ENCODE data around the gene ZNF18.
"Not testable (repeated sequence)": the region's sequence is repeated elsewhere in the genome, so short reads cannot be mapped to it uniquely, and the experiment has no call there.

The ZNF18 gene

GRCh38 chr17:11986179-11986941 lies 10.9 kb downstream of the ZNF18 start:
- DNase-seq (ENCODE audit: low spot score), result no peak

- DNase-seq (ENCODE audit: low spot score), result no peak
Observed at GRCh38 chr17:11981862-11982261, 15.4 kb downstream of the ZNF18 start.

DNA sequence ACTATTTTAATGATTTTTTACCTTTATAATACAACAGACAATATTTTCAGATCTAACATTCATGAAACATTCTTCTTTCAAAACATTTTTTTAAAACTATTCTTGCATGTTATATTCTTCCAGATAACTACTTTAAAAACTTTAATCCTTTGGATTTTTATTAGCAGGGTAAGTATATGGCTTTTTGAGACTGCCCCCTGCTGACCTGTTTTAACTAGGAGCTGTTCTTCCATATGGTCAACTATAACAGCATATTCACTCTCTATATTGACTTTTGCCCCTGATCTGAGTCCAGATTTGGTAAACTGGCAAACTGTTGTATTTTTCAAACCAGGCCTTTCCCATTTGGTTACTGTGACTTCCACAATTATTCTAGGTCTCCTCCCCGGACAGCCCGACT lies 16.5 kb downstream of the ZNF18 start:
- no peak for DNase-seq (ENCODE audit: low spot score)

GRCh38 chr17:11979795-11980194 lies 17.5 kb downstream of the ZNF18 start:
- no peak for DNase-seq (ENCODE audit: low spot score)

DNA sequence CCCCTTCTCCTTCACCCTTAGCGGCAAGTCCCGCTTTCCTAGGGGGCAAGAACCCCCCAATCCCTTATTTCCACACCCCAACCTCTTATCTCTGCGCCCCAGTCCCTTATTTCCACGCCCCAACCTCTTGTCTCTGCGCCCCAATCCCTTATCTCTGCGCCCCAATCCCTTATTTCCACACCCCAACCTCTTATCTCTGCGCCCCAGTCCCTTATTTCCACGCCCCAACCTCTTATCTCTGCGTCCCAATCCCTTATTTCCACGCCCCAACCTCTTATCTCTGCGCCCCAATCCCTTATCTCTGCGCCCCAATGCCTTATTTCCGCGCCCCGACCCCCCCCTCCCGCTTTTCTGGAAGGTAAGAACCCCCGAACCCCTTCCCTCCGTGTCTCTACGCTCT lies 24.5 kb downstream of the ZNF18 start:
- not testable (repeated sequence) for DNase-seq (ENCODE audit: low spot score)

DNA sequence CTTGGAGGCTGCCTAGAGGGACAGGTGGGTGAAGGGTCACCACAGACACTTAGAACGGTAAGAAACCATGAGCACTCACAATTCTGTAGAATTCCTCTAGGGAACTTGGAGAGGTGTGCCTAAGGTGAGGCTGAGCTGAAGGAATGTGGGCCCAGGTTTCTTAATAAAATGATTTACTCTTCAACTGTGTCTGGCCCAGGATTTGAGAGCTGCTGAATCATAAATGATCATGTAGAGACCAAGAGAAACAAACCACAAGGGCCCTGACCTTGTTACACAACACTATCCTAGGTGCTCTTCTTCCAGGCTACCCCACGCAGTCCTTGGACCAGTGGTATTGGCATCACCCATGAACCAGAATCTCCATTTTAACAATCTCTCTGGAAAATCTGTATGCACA lies 27.7 kb downstream of the ZNF18 start:
- DNase-seq (ENCODE audit: low spot score), result no peak

- DNase-seq (ENCODE audit: low spot score), result no peak
Observed at GRCh38 chr17:11954936-11955335, 42.3 kb downstream of the ZNF18 start.

- DNase-seq (ENCODE audit: low spot score), result no peak
Observed at GRCh38 chr17:11953924-11954323, 43.4 kb downstream of the ZNF18 start.

DNA sequence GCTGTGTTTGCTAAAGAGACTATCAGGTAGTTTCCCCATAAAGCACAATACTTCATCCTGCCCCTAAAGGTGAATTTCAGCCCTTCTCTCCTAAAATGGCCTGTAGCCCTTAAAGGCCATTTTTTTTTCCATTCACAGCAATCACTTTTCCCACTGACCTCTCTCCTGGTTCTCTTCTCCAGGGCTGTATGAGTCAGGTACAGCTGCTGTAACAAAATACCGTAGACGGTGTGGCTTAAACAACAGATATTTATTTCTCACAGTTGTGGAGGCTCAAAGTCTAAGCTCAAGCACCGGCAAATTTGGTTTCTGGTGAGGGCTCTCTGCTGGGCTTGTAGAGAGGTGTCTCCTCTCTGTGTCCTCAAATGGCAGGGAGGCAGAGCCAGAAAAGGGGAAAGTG lies 44.7 kb downstream of the ZNF18 start:
- DNase-seq (ENCODE audit: low spot score), result no peak

DNA sequence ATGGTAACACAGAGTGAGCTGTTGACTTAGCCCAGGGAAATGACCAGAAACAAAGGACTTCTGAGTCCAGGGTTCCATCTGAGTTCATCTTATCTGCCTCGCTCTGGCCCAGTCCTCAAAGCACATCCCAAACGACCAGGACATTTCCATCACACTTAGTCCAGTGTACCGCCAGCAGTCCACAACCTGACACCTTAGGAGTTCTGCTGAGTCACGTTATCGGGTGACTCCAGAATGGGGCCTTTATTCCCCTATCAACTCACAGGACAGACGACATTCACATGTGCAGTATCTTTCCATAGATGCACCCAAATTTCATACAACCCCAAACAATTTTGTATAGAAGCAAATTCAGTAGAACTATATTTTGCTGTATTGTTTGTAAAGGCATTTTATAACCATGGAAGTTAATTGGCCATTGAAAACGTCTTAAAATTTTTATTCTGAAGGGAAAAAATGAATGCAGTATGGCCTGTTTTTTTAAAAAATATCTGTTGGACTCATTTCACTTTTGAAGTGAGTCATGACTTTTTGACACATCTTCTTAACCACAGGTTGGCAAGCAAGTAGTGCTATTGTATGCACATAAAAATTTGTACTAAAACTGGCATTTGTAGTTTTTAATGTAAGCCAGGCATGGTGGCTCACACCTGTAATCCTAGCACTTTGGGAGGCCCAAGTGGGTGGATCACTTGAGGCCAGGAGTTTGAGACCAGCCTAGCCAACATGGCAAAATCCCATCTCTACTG lies 46.3 kb downstream of the ZNF18 start:
- DNase-seq (ENCODE audit: low spot score), result no peak

DNA sequence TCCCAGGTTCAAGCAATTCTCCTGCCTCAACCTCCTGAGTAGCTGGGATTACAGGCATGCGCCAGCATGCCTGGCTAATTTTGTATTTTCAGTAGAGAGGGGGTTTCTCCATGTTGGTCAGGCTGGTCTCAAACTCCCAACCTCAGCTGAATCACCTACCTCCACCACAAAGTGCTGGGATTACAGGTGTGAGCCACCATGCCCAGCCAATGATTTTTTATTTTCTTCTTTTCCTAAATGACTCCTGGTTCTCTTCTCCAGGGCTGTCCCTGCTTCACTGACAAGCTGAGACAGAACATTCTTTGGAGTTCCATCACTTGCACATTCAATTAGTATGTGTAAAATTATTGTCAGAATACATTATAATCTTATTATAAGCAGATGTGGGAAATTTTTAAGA lies 47.7 kb downstream of the ZNF18 start:
- not testable (repeated sequence) for DNase-seq (ENCODE audit: low spot score)

GRCh38 chr17:11948789-11949188 lies 48.5 kb downstream of the ZNF18 start:
- DNase-seq (ENCODE audit: low spot score), result no peak

- no peak for DNase-seq (ENCODE audit: low spot score)
Observed at GRCh38 chr17:11944587-11944986, 52.7 kb downstream of the ZNF18 start.

GRCh38 chr17:11943759-11944347 lies 53.4 kb downstream of the ZNF18 start:
- DNase-seq (ENCODE audit: low spot score), result no peak

- DNase-seq (ENCODE audit: low spot score), result not testable (repeated sequence)
Observed at GRCh38 chr17:11943086-11943485, 54.2 kb downstream of the ZNF18 start.

GRCh38 chr17:11940904-11941303 lies 56.4 kb downstream of the ZNF18 start:
- DNase-seq (ENCODE audit: low spot score), result no peak

DNA sequence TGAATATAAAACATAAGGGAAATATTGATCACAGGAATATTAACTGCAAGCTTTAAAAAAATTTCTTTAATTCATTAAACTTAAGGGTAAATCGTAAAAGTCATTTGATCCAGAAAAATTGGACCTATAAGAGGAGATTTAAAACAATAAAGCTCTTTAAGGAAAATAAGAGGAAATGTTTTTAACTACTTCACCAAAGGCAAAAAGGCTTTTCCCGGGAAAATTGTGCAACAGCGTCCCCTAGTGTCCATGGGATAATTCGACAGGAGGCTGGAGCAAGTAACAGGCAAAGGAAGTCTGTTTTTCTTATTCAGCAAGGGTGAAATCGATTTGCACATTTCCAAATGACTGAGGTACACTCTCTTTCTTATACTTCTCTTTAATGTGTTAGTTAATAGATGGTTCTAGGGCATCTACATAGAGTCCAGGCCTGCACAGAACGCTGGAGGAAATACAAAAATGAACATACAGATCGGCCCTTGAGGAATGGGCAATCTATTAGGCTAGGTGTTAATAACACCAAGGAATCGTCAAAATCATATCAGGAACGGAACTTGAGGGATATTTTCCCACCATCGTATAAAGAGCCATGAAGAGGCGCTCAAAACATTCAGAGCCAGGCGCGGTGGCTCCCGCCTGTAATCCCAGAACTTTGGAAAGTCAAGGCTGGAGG lies 61.4 kb downstream of the ZNF18 start:
- no peak for DNase-seq (ENCODE audit: low spot score)

DNA sequence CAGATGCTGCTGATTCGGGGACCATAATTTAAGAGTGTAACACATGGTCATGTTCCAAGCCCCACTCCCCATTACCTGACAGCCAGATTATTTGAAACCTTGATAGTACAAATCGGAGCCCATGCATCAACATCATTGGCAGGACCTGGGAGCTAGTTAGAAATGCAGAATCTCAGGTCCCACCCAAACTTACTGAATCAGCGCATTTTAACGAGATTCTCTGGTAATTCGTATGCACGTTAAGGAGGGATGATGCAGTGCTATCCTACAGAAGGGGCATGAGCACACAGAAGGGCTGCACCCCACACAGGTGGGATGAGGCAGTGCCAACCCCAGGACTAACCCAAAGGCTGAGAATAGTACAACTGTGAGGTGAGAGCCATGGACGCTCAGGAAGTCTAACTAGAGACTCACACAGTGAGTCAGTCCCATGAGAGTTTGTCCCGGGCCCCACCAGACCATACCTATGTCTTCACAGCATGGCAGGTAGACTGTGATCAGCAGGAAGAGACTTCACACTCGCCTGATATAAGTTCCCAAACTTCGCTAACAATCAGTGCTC lies 64.9 kb downstream of the ZNF18 start:
- no peak for DNase-seq (ENCODE audit: low spot score)

- no peak for DNase-seq (ENCODE audit: low spot score)
Observed at GRCh38 chr17:11928436-11928835, 68.8 kb downstream of the ZNF18 start.
